KOPT-K1 (cell line): ENCODE data around the gene CRLF1.
A peak's percentile ranks its signal among the peaks of the same experiment; 100 is the strongest.

ENCODE experiments used
- H3K27ac ChIP-seq: fragments of 200-600 bp; sonication (generic); 2 replicates; pipeline ENCODE4 v1.5.1; 2016; ENCODE audit warnings: antibody characterized with exemption, mild to moderate bottlenecking, low read depth, low read length; ENCODE audit not compliant: poor library complexity, severe bottlenecking
- H3K36me3 ChIP-seq: fragments of 200-600 bp; sonication (generic); 2 replicates; pipeline ENCODE4 v1.5.1; 2017; ENCODE audit warnings: antibody characterized with exemption, mild to moderate bottlenecking, low read length, moderate library complexity; ENCODE audit not compliant: insufficient read depth
- H3K9me3 ChIP-seq: fragments of 200-600 bp; sonication (generic); 2 replicates; pipeline ENCODE4 v1.5.1; 2017; ENCODE audit warnings: antibody characterized with exemption, low read length, mild to moderate bottlenecking; ENCODE audit not compliant: insufficient read depth, poor library complexity, severe bottlenecking

CRLF1 gene

GRCh38 chr19:18645035-18645511 is 38.5 kb upstream of the CRLF1 start:
- no peak overlapping the region for H3K27ac ChIP-seq
- H3K9me3 ChIP-seq, result no peaks in the 10 kb centered on the region
- H3K36me3 ChIP-seq, result peaks cover 4% of the 10 kb centered on the region; the same call in 1 of the 2 replicates

GRCh38 chr19:18644196-18645034 is 37.8 kb upstream of the CRLF1 start:
- Histone ChIP-seq H3K9me3 (no peaks in the 10 kb centered on the region), H3K27ac (no peak overlapping the region), H3K36me3 (peaks cover 4% of the 10 kb centered on the region; the same call in 1 of the 2 replicates)

GRCh38 chr19:18639706-18640243 is 33.2 kb upstream of the CRLF1 start:
- H3K36me3 ChIP-seq, result no peaks in the 10 kb centered on the region
- no peaks in the 10 kb centered on the region for H3K9me3 ChIP-seq
- H3K27ac ChIP-seq, result no peak overlapping the region

GRCh38 chr19:18637673-18638630 is 31.4 kb upstream of the CRLF1 start:
- Histone ChIP-seq H3K27ac (peak overlapping the region; percentile 73), H3K36me3 (no peaks in the 10 kb centered on the region), H3K9me3 (no peaks in the 10 kb centered on the region)

GRCh38 chr19:18636969-18637629 is 30.5 kb upstream of the CRLF1 start, which contains the start of gene KLHL26:
TSS of gene KLHL26 (plus strand) at chr19:18637028. CDS start at chr19:18637055, 27 bp downstream.
- no peaks in the 10 kb centered on the region for H3K9me3 ChIP-seq
- H3K27ac ChIP-seq, result peak within 1 kb of the TSS; percentile 73
- H3K36me3 ChIP-seq, result no peaks in the 10 kb centered on the region

GRCh38 chr19:18636183-18636968 is 29.8 kb upstream of the CRLF1 start:
- Histone ChIP-seq H3K27ac (peak overlapping the region; percentile 73), H3K36me3 (no peaks in the 10 kb centered on the region), H3K9me3 (no peaks in the 10 kb centered on the region)

- Histone ChIP-seq H3K36me3 (no peaks in the 10 kb centered on the region), H3K9me3 (no peaks in the 10 kb centered on the region), H3K27ac (no peak overlapping the region)
These were observed 29.2 kb upstream of the CRLF1 start for GRCh38 chr19:18635831-18636182.

GRCh38 chr19:18634612-18635297 is 28.2 kb upstream of the CRLF1 start:
- Histone ChIP-seq H3K36me3 (no peaks in the 10 kb centered on the region), H3K27ac (no peak overlapping the region)

GRCh38 chr19:18633321-18633720 is 26.7 kb upstream of the CRLF1 start:
- no peaks in the 10 kb centered on the region for H3K9me3 ChIP-seq
- H3K36me3 ChIP-seq, result no peaks in the 10 kb centered on the region
- H3K27ac ChIP-seq, result no peak overlapping the region

More at GRCh38 chr19:18634612-18635297, 28.2 kb upstream of the CRLF1 start:
- no peaks in the 10 kb centered on the region for H3K9me3 ChIP-seq

- no peak overlapping the region for H3K27ac ChIP-seq
- no peaks in the 10 kb centered on the region for H3K9me3 ChIP-seq
- H3K36me3 ChIP-seq, result no peaks in the 10 kb centered on the region
These were observed 22.8 kb upstream of the CRLF1 start for GRCh38 chr19:18629166-18630088.

- H3K36me3 ChIP-seq, result no peaks in the 10 kb centered on the region
- H3K9me3 ChIP-seq, result no peaks in the 10 kb centered on the region
- no peak overlapping the region for H3K27ac ChIP-seq
These were observed 20.3 kb upstream of the CRLF1 start for GRCh38 chr19:18626906-18627305.

- Histone ChIP-seq H3K36me3 (no peaks in the 10 kb centered on the region), H3K27ac (no peak overlapping the region), H3K9me3 (no peaks in the 10 kb centered on the region)
These were observed 14.3 kb upstream of the CRLF1 start for GRCh38 chr19:18620902-18621301.

GRCh38 chr19:18620311-18620710 is 13.7 kb upstream of the CRLF1 start:
- H3K27ac ChIP-seq, result no peak overlapping the region
- H3K36me3 ChIP-seq, result no peaks in the 10 kb centered on the region
- H3K9me3 ChIP-seq, result no peaks in the 10 kb centered on the region
